ENCODE data around the gene MUC6.
"Not testable (repeated sequence)": the region's sequence is repeated elsewhere in the genome, so short reads cannot be mapped to it uniquely, and the experiment has no call there.

MUC6 gene

GRCh38 chr11:1023811-1024596 is 12.5 kb downstream of the MUC6 start:
- DNase-seq (ENCODE audit: low read depth in 2 of 2), result no peak

DNA sequence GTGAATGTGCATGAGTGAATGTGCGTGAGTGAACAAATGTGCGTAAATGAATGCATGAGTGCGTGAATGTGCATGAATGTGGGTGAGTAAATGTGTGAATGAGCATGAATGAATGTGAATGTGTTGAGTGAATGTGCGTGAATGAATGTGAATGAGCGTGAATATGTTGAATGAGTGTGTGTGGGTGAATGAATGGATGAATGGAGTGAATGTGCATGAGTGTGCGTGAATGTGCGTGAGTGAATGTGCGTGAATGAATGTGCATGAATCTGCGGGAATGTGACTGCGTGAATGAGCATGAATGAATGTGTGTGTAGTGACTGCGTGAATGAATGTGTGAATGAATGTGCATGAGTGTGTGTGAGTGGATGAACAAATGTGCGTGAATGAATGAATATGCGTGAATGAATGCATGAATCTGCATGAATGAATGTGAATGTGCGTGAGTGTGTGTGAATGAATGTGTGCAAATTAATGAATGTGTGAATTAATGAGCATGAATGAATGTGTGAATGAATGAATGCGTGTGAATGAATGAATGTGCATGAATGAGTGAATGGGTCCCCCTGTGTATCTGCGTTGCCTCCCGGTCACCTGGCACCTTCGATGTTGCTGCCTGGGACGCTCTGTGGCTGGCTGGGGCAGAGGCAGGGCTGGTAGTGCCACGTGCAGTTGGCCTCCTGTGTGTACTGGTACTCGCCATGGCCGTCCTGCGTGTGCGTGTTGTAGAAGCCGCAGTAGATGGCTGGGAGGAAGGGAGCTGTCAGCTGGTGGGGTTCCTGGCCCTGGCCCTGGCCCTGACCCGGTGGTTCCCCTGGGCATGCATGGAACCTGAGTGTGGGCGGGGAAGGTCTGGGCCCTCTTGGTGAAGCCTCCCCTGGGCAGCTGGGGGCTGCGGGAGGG is 13.4 kb downstream of the MUC6 start:
- DNase-seq (ENCODE audit: low read depth in 2 of 2), result no peak

DNA sequence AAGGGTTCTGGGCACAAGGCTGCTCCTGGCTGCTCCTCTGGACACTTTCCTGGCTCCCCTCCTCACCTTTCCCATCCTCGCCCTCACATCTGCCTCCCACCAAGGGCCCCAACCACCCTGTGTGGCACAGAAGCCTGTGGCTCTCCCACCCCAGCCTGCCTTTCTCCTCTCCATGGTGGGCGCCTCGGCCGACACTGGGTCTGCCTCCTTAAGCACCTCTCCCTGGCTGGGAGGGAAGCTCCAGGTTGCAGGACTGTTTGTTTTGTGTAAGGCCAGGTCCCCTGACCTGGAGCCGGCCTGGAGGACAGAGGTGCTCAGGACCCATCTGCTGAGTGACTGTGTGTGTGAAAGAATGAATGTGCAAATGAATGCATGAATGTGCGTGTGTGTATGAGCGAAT is 14.1 kb downstream of the MUC6 start:
- no peak for DNase-seq (ENCODE audit: low read depth in 2 of 2)

DNA sequence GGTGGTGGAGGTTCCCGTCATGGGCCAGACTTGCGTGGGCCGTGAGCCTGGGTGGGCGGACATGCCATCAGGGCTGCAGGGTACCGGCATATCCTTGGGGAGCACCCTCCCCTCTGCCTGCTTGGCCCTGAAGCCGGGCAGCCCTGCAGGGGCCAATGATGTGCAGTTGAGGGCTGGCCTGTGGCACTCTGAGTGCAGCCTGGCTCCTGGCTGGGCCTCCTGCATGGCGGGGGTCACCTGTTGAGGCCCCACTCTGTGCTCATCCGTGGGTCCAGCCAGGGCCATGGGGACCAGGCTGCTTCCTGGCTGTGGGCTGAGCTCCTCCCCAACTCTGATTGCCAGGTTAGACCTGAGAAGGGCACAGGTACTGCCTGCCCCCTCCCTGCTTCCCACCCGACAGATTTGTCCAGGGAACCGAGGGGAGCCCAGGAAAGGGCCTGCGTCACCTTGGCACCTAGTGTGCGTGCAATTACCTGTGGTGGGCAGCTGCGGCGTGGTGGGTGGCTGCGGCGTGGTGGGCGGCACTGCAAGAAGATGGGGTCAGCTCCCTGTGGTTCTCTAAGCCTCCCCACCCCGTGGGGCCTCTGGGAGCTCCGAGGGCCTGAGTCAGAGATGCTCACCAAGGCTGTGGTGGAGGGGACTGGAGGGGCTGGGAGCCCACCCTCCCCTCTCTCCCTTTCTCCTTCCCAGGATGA is 16.2 kb downstream of the MUC6 start:
- no peak for DNase-seq (ENCODE audit: low read depth in 2 of 2)

GRCh38 chr11:1019321-1019910 is 17.1 kb downstream of the MUC6 start:
- DNase-seq (ENCODE audit: low read depth in 2 of 2), result no peak

DNA sequence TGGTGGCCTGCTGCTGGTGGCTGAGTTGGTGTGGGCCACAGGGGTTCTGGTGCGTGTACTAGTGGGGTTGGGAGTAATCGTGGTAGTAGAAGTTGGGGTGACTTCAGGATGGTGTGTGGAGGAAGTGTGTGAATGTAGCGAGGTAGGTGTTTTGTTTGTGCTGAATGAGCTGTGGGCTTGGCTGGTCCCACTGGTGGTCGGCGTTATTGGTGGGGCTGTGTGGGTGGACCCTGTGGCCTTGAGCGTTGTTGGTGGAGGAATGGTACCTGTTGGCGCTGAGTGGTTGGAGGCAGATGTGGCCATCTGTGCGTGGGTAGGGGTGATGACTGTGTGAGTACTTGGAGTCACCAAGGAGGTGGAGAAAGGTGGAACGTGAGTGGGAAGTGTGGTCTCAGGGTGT is 18.4 kb downstream of the MUC6 start:
- no peak for DNase-seq (ENCODE audit: low read depth in 2 of 2)

DNA sequence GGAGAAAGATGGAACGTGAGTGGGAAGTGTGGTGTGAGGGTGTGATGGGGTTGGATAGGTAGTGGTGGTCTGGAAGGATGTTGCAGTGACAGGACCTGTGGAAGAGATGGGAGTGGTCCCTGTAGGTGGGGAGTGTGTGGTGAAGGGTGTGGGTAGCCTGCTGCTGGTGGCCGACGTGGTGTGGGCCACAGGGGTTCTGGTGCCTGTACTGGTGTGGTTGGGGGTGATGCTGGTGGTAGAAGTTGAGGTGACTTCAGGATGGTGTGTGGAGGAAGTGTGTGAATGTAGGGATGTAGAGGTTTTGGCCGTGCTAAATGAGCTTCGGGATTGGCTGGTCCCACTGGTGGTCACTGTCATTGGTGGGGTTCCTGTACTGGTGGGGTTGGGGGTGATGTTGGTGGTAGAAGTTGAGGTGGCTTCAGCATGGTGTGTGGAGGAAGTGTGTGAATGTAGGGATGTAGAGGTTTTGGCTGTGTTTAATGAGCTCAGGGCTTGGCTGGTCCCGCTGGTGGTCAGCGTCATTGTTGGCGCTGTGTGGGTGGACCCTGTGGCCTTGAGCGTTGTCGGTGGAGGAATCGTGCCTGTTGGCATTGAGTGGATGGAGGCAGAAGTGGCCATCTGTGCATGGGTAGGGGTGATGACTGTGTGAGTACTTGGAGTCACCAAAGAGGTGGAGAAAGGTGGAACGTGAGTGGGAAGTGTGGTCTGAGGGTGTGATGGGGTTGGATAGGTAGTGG is 19.1 kb downstream of the MUC6 start:
- no peak for DNase-seq (ENCODE audit: low read depth in 2 of 2)

DNA sequence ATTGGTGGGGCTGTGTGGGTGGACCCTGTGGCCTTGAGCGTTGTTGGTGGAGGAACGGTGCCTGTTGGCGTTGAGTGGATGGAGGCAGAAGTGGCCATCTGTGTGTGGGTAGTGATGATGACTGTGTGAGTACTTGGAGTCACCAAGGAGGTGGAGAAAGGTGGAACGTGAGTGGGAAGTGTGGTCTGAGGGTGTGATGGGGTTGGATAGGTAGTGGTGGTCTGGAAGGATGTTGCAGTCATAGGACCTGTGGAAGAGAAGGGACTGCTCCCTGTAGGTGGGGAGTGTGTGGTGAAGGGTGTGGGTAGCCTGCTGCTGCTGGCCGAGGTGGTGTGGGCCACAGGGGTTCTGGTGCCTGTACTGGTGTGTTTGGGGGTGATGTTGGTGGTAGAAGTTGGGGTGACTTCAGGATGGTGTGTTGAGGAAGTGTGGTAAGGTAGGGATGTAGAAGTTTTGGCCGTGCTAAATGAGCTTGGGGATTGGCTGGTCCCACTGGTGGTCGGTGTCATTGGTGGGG is 19.9 kb downstream of the MUC6 start:
- not testable (repeated sequence) for DNase-seq (ENCODE audit: low read depth in 2 of 2)

- DNase-seq (ENCODE audit: low read depth in 2 of 2), result no peak
Observed at GRCh38 chr11:1015826-1016545, 20.5 kb downstream of the MUC6 start.

DNA sequence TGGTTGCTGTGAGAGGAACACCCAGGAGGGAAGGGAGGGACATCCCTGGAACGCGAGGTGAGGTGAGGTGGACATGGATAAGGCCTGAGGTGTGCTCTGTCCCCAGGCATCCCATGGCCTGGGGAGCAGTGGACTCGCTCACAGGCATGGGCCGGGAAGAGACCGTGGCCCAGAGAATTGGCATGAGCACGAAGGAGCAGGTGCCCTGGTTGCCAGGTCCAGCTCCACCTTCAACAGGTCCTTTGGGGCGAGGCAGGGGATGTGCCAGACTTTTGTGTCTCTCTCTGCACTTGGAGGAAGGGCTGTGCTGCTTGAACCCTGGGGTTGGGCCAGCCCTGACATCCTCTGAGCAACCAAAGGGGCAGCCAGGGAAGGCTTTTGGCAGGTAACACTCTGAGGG is 21.5 kb downstream of the MUC6 start:
- no peak for DNase-seq (ENCODE audit: low read depth in 2 of 2)

GRCh38 chr11:1014276-1014675 is 22.2 kb downstream of the MUC6 start:
- no peak for DNase-seq (ENCODE audit: low read depth in 2 of 2)

GRCh38 chr11:1013631-1013935 is 22.9 kb downstream of the MUC6 start:
- DNase-seq (ENCODE audit: low read depth in 2 of 2), result no peak

DNA sequence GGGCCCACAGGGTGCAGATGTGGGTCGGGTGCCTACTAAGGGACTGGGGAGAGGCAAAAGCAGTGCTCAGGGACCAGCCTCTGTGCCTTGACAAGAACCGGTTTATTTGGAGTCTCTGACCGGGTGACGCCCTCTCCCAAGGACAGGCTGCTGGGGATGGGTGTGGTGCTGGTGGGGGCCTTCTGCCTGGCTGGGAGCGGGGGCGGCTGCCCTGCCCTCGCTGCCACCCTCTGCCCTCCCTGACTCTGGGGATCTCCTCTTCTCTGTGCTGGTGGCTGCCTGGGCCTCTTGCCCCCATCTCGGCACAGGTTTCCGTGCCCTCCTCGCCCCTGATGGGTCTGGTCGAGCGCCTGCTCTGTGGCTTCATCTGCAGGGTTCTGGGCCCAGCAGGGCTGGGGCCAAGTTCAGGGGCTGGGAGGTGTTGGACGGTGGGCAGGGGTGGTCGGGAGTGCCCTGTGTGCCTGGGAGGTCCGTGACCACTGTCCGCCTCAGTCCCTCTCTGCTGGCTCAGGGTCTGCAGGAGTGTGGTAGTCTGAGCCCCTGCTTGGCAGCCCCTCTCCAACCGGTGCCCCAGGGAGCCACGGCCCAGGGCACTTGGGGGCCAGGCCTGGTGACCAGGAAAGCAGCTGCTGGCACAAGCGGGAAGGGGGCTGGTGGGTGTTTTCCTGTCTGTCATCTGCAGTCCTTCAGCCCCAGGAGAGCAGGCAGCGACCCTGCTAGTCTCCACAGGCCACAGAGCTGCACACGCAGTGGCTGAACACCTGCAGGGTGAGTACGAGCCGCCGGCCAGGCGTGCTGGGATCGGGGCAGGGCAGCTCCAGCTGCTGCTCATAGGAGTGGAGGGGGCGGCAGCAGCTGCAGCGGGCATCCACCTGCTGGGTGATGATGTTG is 23.5 kb downstream of the MUC6 start:
- DNase-seq (ENCODE audit: low read depth in 2 of 2), result no peak

GRCh38 chr11:1012291-1012690 is 24.2 kb downstream of the MUC6 start:
- DNase-seq (ENCODE audit: low read depth in 2 of 2), result no peak

DNA sequence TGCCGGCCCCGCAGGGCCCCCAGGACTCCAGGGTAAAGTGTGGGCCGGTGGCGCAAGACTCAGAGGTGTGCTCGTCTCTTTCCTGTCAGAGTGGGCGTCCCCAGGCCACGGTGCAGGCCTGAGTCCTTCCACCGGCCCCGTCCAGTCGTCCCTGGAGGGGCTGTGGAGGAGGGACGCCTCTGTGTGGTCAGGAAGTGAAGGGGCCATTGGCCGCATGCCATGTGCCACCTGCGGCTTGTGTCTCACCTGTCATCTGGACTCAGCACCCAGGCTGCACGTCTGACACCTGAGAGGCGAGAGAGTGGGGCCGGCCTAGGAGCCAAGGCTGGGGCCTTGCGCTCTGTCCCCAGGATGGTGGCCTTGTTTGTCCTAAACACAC is 25.2 kb downstream of the MUC6 start:
- no peak for DNase-seq (ENCODE audit: low read depth in 2 of 2)

DNA sequence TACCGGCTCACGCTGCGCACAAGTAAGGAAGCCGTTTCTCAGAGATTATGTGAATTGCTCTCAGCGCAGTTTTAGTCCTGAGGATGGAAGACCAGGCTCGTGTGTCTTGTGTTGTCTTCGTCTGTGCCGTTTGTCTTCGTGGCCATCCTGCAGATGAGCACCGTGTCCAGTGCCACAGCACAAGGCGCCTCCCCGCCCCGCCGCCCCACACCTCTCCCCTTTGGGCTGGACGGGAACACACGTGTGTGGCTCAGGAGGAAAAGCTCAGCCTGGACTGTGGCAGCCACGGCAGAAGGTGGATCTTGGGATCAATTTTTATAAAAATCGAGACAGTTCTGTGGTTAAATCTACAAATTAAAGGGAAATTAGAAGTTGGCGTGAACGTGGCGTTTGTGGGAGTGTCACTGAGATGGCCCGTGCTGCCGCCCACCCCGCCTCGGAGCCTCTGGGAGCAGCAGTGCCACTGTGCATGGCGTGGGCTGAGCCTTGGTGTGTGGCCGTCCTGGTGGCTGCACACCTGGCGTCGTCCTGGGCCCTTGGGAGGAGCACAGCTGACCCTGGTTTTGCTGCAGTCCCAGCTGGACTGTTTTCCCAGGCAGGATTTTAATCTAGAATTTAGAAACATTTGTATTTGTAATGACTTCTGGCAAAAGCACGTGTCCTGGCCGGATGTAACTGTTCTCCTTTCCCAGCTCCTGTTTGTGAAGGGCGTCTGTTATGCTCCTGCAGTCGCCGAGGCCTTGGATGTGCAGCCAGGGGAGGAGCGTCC is 25.8 kb downstream of the MUC6 start:
- DNase-seq (ENCODE audit: low read depth in 2 of 2), result no peak

DNA sequence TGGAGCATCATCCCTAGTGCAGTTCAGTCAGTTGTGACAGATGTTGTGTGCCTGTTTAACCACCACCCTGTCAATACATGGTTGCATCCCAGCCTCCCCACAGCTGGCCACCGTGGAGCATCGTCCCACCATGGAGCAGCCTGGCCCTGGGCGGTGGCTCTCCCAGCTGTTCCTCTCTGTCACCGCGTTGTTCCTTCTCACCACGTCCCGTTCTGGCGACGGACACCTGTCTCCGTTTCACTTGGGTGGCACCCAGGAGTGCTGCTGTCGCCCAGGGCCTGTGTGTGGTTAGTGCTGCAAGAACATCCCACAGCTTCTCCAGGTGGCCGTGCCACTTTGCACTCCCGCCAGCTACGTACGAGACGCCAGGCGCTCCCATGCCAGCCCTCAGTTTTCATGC is 26.5 kb downstream of the MUC6 start:
- DNase-seq (ENCODE audit: low read depth in 2 of 2), result no peak

- no peak for DNase-seq (ENCODE audit: low read depth in 2 of 2)
Observed at GRCh38 chr11:1009371-1009770, 27.1 kb downstream of the MUC6 start.

DNA sequence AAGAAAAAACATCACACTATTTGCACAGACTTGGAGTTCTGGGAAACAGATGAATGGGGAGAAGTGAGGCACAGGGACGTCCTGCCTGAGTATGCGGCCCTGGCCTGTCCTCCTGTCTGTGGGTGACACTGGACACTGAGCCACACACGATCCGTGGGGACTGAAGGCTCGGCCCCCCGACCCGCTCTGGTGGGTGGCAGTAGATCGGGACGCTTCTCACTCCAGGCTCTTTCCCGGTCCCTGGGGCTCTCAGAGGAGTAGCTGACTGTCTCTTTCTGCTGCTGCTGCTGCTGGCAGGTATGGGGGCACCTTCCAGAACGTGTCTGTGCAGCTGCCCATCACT is 27.7 kb downstream of the MUC6 start:
- DNase-seq (ENCODE audit: low read depth in 2 of 2), result no peak
